SW 1271 (cell line): ENCODE results near the gene G6PD.
"Not testable (repeated sequence)": the region's sequence is repeated elsewhere in the genome, so short reads cannot be mapped to it uniquely, and the experiment has no call there.

Experiments
- DNase-seq, 2 experiments: peaks; one replicate each; lab custom pipeline; 2025; lab: John Stamatoyannopoulos, UW

Gene G6PD

GRCh38 chrX:154542723-154543424 is 3.8 kb downstream of the G6PD start:
- DNase-seq, result no peak

DNA sequence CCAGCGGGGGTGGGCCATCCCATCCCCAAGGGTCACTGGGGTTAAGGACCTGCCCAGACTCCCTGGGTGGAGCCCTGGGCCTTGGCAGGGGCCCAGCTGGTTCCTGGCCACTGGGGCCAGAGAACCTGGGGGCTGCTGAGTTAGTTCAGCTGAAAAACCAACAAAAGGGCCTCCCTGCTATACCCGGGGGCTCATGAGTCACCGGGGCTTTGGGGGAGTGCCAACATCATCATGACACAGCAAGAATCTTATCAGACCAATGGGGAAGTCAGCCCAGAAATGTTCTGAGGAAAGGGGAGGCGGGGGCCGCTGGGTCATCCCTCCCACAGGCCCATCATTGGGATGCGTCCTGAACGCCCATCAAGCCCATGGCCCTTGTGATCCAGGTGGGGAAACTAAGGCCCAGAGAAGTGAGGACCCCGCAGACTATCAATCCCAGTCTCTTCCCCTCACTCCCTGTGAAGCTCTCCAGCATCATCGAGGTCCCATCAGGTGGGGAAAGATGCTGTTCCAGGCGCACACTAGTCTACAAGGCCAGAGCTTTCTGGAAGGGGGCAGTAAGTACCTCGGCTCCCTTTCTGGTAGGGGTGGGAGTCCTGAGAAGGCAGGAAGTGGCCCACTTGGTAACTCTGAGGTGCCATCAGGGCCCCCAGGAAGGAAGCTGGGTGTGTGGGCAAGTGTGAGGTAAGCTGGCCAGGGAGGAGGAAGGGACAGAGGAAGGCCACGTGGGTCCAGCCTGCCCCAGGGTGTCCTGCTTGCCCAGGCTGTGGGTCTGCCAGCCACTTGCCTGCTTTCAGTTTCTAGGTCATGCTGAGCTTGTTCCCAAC is 4.5 kb downstream of the G6PD start:
- peak in 1 of 2 experiments; percentile 38 for DNase-seq

GRCh38 chrX:154541589-154541895 is 5.1 kb downstream of the G6PD start:
- DNase-seq, result no peak

DNA sequence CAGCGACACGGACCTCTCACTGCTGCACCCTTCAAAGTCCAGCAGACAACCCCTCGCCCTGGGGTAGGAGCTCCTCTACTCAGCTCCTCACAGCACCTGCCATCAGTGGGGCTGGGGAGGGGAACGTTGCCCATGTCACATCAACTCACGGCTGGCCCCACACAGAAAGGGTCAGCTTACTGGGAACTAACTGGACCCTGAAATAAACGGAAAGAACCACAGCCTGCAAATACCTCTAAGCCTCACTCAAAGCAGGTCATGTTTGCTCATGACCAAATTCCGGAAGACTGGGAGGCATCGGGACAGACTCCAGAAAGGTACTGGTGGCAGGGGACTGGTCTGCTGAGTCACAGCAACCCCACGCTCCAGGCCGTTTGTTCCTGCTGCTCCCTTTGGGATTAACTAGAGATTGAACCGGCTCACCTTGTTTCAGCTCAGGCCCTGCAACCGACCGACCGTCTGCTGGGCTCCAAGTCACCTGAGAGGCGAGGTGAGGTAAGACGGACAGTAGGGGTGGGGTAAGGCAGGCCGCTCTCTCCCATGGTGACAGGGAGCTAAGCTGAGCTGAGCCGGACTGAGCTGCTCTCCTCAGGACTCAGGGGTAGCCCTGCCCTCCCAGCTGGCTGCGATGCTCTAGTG is 5.6 kb downstream of the G6PD start:
- no peak for DNase-seq

GRCh38 chrX:154540365-154540764 is 6.3 kb downstream of the G6PD start:
- not testable (repeated sequence) for DNase-seq

DNA sequence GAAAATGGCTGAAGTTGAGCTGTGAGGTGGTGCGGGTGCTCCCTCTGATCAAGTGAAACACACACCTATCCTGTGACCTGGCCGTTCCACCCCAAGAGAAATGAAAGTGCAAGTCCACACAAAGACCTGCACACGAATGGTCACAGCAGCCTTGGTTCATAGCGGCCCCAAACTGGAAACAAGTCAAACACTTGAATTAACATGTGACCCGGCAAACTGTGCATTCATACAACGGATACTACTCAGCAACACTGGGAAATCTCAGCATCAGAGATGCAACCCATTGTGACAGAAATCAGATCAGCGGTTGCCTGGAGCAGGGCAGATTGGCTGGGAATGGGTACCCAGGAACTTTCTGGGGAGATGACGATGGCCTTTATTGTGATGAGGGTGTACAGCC is 7.6 kb downstream of the G6PD start:
- no peak for DNase-seq

DNA sequence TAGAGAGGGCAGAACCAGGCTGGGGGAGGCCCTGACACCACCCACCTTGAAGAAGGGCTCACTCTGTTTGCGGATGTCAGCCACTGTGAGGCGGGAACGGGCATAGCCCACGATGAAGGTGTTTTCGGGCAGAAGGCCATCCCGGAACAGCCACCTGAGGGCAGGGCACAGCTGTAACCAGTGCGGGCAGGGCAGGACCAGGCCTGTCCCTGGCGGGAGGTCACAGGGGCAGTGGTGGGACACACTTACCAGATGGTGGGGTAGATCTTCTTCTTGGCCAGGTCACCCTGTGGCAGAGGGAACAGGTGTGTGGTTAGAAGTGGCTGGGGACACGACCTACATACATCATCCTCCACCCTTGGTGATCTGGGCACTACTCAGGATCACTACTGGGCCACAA is 10.8 kb downstream of the G6PD start:
- DNase-seq, result no peak

- DNase-seq, result peak; percentile 38 to 41
Measured at GRCh38 chrX:154534526-154535322, 11.9 kb downstream of the G6PD start.

DNA sequence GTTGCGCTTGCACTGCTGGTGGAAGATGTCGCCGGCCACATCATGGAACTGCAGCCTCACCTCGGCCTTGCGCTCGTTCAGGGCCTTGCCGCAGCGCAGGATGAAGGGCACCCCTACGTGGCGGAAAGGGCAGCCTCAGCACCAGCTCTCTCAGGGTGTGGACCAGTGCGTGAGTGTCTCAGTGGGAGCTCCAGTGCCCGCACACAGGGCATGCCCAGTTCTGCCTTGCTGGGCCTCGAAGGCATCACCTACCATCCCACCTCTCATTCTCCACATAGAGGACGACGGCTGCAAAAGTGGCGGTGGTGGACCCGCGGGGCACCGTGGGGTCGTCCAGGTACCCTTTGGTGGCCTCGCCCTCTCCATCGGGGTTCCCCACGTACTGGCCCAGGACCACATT is 14.0 kb downstream of the G6PD start:
- no peak for DNase-seq

GRCh38 chrX:154531626-154532025 is 15.0 kb downstream of the G6PD start:
- no peak for DNase-seq

DNA sequence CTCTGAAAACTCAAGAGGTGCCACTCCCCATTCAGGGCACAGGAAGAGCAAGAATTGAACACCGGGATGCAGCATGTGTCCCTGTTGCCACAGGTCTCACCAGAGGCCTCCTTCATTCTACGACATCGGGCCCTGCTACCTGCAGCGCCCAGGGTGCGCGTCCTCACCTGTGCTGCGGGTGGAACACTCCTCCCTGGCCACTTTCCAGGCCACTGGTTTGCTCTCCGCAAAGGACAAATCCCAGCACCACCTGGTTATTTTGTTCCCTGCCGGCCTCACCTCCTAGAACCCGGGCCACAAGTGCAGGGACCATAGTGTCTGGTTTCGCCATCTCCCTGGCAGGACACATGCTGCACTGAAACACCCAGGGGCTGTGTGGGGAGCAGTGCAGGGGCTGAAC is 16.4 kb downstream of the G6PD start:
- no peak for DNase-seq

DNA sequence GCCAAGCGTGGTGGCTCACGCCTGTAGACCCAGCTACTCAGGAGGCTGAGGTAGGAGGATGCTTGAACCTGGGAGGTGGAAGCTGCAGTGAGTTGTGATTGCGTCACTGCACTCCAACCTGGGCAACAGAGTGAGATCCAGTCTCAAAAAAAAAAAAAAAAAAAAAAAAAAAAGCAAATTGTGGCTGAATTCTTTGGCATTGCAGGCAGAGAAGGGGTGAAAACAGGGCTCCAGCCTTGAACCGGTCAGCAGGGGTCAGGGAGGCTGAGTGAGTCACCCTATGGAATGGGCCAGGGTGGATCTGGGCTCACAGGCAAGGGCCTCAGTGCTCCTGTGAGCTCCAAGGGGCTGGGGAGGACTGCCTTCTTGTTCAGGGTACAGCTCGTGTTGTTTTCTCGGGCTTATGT is 17.4 kb downstream of the G6PD start:
- no peak for DNase-seq

- peak in 1 of 2 experiments; percentile 73 for DNase-seq
Measured at GRCh38 chrX:154526901-154527675, 19.6 kb downstream of the G6PD start.

DNA sequence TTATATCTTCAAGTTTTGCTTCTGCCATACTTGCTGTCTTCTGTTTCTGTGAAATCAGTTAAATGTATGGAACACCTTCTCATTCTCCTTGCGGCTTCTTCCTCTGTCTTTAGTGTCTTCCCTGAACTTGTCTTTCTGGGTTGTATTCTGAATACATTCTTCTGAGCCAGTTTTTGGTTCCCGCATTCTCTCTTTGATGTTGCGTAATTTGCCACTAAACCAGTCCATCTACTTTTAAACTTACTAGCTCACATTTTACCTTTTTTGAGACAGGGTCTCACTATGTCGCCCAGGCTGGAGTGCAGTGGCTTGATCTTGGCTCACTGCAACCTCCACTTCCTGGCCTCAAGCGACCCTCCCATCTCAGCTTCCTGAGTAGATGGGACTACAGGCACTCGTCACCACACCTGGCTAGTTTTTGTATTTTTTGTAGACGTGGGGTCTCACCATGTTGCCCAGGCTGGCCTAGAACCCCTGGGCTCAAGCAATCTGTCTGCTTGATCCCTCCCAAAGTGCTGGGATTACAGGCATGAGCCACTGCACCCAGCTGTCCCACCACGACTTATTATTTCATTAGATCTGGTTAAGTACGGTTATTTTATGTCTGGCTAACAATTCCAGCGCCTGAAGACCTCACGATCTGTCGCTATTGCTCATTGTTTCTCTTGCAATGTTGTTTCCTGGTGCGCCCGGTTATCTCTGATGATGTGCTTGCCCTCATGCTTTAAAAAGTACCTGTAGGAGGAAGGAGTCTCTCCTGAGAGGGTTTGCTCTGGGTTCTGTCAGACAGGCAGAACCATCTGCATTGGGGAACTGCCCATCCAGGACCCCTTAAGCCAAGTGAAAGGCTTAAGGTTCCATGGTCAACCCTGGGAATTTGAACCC is 20.8 kb downstream of the G6PD start:
- DNase-seq, result no peak

DNA sequence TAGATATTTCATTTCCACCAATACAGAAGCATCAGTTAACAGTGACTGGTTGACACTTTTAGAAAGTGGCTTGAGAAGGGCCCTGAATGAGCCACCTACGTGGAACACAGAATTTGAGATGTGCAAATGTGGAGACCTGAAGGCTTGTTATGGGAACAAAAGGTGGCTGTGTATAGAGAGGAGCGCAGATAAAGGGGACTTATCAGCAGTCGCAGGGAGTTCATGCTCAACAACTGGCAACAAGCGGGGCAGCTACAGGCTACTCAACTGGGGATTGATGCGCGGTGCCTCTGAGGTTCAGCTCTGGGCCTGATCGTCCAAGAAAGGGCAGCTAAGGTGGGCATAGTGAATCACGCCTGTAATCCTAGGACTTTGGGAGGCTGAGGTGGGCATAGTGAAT is 27.3 kb downstream of the G6PD start:
- DNase-seq, result no peak

DNA sequence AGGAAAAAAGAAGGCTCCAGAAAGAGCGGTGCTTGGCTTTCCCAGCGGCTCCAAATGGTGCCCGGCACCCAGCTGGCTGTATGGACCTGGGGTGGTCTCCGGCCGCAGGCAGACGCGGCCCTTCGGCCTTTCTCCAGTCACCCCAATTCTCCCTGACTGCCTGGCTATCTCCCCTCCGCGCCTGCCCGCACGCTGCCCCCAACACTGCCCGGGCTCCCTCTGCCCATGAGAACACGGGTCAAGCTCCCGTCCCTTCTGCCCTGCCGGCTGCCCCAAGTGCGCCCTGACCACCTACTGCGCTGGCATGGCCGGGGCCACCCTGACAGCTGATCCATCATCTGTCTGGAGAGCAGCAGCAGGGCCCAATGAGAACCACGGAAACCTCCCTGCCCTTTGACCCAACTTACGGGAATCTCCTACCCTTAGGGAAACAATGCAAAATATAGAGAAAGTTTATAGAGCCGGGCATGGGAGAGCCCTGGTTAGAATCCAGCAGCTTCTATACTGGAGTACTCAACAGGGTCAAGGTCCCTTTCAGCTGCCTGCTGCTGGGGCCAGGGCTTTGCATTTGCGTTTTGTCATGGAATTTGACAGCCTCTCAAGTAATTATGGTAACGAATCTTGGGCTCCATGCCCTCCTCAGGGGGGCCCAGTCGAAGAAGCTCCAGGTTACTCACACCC is 29.4 kb downstream of the G6PD start:
- no peak for DNase-seq

DNA sequence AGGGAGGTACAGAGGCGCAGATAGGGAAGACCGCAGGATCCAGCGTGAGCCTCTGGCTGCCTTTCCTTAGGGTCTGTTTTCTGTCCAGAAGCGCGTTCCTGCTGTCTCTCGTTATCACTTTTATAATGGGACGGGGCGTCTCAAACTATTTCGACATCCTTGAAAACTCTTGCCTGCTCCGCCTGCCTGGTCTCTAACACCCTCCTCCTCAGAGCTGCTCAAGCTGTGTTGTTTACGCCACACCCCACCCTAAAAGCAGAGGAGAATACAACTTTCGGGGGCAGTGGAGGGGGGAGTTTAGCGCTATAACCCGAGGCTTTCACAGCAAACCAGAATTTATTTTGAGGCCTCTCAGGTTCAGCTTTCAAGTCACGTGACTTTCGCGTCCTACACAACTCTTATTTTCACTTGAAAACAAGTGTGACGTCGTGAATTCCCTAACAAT is 30.0 kb downstream of the G6PD start:
- DNase-seq, result no peak

DNA sequence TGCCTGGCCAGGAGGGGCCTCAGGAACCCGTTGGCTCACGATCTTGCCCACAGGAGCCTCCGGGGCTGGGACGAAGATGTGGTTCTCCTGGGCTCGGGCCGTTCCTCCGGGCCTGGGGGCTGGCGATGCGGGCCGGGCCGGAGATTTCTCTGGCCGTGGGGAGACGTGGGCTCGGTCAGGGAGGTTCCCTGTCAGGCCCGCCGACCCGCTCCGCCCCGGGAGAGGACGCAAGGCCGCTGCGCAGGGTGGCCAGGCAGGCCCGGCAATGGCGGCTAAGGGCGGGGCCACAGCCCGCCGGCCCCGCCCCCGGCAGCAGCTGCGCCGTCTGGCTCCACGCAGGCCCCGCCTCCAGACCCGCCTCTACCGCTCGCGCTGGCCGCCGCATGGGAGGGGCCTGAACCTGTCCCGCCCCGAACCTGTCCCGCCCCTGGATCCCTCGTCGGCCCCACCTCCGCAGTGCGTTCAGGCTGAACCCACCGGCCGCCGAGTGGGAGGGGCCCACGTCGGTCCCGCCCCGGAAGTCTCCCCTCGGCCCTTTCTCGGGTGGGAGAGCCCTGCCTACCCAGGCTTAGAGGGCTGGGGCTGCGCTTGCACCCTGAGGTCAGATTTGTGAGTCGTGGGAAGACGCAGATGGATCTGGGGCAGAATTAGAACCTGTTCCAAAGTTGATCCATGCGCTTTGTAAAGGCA is 30.5 kb downstream of the G6PD start, which contains the start of gene FAM3A:
Gene FAM3A, minus strand, starts transcription at position 267 of the 690 bp plus-strand sequence. CDS start 460 bp downstream, outside the sequence.
- DNase-seq, result peak in 1 of 2 experiments; percentile 83
